GM12872 (cell line): ENCODE measurements around the gene ACYP2.

Experiments used
- CTCF ChIP-seq: IDR thresholded peaks from 3 replicates; pipeline ENCODE4 v1.5.1; 2011; ENCODE audit warnings: low read depth, mild to moderate bottlenecking, low read length, moderate library complexity; ENCODE audit not compliant: insufficient read depth

The ACYP2 gene

GRCh38 chr2:54317973-54318372, 202.6 kb downstream of the ACYP2 start:
- TF ChIP-seq CTCF = no peak

DNA sequence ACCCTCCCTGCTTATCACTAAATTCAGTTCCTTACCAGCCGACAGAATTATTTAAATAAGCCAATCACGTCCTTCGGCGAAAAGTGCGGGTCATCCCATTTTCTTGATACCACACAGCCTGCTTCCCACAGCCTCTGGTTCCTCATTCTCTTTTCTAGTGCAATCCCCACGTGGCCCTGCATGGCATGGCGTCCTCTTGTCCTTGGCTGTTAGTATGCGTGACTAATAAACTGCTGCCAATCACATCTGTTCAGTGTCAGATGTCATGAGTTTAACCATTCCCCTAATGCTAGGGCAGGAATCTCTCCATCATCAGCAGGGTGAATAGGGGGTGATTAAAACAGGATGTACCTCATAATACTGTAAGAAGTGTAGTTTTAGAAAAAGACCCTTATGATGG, 203.4 kb downstream of the ACYP2 start:
- no peak for TF ChIP-seq CTCF

DNA sequence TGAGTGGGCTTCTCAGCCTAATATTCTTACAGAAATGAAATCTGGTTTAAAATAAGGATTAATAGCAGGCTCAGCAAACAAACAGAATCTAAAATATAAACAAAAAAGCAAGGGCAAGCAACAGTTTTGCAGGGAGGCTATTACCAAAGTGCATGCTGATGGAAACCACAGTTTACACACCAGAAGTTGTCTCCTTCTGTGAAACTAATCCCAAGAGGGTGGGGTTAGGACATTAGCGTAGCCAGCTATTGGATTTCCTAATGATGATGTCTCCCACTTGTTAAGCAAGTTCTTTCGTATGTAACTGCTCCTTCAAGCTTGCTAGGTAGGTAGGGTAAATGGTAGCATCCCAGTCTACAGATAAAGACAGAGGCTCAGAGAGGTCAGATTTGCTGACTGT, 205.6 kb downstream of the ACYP2 start:
- TF ChIP-seq CTCF = no peak

DNA sequence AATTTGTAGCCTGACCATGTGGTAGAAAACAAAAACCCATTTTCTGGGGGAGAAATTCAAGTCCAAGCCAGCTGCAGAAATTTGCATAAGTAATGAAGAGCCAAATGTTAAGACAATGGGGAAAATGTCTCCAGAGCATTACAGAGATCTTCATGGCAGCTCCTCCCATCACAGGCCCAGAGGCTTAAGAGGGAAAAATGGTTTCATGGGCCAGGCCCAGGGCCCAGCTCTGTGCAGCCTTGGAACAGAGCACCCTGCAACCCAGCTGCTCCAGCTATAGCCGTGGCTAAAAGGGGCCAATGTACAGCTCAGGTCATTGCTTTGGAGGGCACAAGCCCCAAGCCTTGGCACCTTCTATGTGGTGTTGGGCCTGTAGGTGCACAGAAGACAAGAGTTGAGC, 209.7 kb downstream of the ACYP2 start:
- TF ChIP-seq CTCF = no peak

DNA sequence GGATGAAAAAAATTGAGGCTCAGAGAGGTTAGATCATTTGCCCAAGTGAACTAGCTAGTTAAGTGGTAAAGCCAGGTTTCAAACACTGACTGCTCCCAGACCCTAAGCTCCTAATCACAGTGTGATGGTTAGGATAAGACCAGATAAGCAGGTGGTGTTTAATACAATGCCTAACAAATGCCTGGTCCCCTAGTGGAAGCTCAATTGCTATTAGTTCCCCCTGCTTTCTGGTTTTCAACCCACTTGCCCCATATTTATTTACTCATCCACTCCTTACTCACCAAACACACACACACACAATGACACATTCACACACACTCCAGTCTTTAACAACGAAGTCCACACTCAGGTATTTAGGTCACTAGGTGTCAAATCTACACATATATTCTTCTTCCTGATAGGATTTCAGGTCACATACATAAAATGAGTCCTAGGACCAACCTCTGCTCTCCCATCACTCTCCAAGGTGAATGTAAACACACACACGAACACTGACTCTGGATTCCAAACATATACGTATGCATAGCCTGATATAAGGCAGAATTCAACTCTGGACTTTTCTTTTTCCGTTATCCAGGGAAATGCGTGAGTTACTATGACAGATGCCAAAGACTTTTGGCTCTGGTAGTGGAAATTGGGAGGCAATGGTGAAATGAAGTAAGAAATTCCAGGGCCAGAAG, 214.2 kb downstream of the ACYP2 start:
- TF ChIP-seq CTCF = no peak

GRCh38 chr2:54330162-54330925, 214.9 kb downstream of the ACYP2 start:
- no peak for TF ChIP-seq CTCF

DNA sequence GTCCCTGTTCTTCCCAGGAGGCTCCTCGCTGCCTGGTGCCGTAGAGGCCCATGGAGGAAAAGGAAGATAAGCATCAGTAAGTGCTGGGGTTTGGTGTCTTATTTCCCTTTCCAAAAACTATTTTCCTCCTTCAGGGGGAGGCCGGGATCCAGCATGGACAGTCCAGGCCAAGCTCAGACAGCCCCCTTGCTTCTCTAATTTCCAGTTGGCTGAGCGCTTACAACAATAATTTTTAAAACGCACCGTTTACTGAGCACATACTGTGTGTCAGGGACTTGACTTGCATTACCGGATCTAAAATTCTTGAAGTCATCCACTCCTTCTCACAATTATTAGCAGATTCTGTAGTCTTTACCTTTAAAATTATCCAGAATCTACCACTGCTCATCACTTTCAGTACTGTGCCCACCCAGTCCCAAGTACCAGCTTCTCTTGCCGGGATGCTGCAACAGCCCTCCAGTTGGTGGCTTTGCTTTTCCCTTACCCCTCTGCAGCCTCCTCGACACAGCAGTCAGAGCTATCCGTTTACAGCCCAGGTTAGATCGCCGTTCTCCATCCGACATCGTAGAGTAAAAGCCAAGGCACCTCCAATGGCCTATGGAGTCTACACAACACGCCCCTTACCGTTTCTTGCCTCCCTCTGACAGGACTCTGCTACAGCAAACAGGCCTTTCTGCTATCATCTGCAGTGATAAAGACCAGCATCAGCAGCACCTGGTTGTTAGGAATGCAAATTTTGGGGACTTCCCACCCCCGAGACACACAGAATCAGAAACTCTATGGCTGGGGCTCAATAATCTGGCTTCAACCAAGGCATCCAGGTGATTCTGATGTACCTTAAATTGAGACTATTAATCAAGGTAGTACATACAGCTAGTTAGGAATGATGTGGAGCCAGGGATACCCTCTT, 215.8 kb downstream of the ACYP2 start:
- TF ChIP-seq CTCF = no peak
